NCI-H1092 treated with DMSO at 0.1 percent for 48 hours (cell line): ENCODE data around the gene WBP2NL.

Experiments
- DNase-seq: peaks from one replicate; lab custom pipeline; 2025; lab: John Stamatoyannopoulos, UW

The WBP2NL gene

DNA sequence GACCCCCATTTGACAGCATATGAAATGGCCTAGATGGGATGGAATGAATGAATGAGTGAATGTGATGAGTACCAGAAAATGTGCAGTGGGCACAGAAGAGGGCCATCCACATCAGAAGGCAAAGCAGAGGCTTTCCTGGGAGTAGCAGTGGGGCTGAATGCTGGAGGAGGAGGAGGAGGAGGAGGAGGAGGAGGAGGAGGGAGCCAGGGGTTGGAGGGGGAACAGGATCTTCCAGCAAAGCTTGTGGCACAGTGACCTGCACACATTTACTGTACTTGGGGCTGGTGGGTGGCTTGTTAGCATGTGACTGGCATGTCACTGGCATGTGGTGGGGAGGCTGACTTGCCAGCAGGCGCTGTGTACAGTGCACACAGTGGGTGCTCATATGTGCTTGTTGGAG lies 19.9 kb upstream of the WBP2NL start:
- DNase-seq, result no peak

DNA sequence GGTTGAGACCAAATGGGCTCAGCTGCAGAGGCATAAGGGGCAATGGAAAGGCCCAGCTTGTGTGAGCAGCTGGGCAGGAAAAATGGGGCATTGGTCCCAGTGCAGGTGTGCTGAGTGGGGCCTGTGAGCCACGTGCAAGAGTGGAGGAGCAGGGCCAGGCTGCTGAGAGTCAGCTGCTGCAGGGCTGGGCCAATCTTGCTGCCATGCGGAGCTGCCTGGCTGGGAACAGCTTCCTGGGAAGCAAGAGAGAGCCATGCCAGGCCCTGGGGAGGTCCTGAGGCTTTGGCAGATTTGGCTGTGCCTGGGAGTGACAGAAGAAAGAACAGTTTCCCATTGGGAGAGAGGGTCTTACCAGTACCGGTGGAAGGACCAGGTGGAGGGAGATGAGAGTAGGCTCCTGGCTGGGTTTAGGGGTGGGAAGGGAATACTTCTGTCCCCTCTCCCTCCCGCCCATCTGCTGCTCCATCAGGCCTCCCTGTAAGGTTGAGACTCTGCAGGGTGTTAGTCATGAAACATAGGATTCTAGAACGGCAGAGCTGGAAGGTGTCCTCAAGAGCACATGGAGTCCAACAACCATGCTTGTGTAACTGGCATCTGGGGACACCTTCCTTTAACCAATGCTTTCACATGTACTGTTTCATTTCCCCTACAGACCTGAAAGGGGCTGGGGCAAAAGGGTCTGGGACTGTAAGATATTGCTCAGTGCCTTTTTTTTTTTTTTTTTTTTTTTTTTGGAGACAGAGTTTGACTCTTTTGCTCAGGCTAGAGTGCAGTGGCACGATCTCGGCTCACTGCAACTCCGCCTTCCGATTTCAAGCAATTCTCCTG lies 19.0 kb upstream of the WBP2NL start:
- DNase-seq, result no peak

- DNase-seq, result no peak
Observed at GRCh38 chr22:41982865-41983264, 15.7 kb upstream of the WBP2NL start.

DNA sequence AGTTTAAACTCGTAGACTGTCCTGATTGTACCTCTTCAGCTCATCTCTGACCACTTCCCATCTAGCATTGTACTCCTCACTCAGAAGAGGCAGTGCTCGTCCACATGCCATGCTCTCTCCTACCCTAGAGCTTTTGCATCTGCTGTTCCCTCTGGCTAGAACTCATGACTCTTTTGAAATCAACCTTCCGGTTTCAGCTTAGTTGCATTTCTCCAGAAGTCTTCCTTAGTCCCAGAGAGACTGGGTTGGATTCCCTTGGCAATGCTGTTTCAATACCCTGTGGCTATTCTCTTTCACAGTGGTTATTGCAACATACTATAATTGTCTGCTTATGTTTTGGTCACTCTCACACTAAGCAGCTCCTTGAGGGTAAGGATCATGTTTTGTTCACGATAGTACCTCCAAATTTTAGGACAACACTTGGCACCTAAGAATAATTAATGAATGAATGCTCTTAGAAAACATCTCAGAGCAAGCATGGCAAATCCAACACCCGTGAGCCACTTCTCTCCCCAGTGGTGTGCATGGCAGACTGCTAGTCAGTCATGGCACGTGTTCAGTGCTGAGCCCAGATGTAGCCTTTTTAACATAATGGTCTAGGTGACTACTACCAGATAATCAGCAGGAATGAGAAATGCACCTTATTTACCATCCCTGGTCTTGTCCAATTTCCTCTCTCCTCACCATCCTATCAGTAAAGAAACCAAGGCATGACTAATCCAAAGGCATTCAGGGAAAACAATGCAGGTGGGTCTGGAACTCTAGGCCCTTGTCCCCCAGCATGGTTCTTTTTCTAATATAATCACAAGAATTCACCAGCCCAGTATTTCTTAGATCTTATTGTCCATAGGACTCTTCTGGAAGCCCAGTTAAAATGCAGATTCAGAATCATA lies 14.8 kb upstream of the WBP2NL start:
- DNase-seq, result no peak

GRCh38 chr22:41987276-41987675 lies 11.3 kb upstream of the WBP2NL start:
- no peak for DNase-seq

- DNase-seq, result no peak
Observed at GRCh38 chr22:41989246-41989645, 9.3 kb upstream of the WBP2NL start.

GRCh38 chr22:41991111-41991510 lies 7.5 kb upstream of the WBP2NL start:
- no peak for DNase-seq

- DNase-seq, result no peak
Observed at GRCh38 chr22:41992496-41992895, 6.1 kb upstream of the WBP2NL start.

- DNase-seq, result no peak
Observed at GRCh38 chr22:41995211-41995610, 3.4 kb upstream of the WBP2NL start.

- DNase-seq, result no peak
Observed at GRCh38 chr22:41996826-41997225, 1.8 kb upstream of the WBP2NL start.

DNA sequence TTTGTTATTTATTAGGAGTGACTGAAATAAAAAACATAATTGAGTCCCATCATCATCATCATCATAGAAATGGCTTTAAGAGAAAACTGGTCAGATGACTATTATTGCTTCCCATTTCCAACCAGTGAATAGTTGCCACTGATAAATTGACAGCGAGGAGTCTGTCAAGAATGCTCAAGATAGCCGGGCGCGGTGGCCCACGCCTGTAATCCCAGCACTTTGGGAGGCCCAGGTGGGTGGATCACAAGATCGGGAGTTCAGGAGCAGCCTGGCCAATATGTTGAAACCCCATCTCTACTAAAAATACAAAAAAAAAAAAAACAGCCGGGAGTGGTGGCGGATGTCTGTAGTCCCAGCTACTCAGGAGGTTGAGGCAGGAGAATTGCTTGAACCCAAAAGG lies 1.9 kb downstream of the WBP2NL start:
- no peak for DNase-seq

GRCh38 chr22:42001121-42001520 lies 2.5 kb downstream of the WBP2NL start:
- DNase-seq, result no peak

GRCh38 chr22:42001706-42002105 lies 3.1 kb downstream of the WBP2NL start:
- no peak for DNase-seq

DNA sequence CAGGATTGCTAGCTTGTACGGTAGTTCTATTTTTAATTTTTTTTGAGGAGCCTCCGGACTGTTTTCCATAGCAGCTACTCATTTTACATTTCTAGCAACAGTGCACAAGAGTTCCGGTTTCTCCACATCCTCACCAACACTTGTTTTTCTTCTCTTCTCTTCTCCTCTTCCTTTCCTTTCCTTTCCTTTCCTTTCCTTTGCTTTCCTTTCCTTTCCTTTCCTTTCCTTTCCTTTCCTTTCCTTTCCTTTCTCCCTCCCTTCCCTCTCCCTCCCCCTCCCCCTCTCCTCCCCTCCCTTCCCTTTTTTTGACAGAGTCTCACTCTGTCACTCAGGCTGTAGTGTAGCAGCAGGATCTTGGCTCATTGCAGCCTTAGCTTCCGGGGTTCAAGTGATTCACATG lies 9.3 kb downstream of the WBP2NL start:
- no peak for DNase-seq

- no peak for DNase-seq
Observed at GRCh38 chr22:42010778-42011177, 12.2 kb downstream of the WBP2NL start.

GRCh38 chr22:42013385-42013784 lies 14.8 kb downstream of the WBP2NL start:
- no peak for DNase-seq

- no peak for DNase-seq
Observed at GRCh38 chr22:42016111-42016510, 17.5 kb downstream of the WBP2NL start.

- no peak for DNase-seq
Observed at GRCh38 chr22:42018224-42018623, 19.6 kb downstream of the WBP2NL start.

DNA sequence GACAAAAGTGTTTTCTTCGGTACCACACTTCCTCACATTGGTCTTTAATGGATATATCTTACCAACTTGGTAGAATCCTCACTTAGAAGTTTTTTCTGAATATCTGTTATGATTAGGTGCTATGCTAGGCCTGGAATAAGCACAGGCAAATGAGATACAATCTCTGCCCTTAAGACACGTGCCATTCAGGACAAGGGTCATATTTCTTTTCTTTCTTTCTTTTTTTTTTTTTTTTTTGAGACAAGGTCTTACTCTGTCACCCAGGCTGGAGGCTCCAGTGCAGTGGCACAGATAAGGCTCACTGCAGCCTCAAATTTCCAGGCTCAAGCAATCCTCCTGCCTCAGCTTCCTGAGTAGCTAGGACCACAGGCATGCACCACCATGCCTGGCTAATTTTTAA lies 23.0 kb downstream of the WBP2NL start:
- no peak for DNase-seq

DNA sequence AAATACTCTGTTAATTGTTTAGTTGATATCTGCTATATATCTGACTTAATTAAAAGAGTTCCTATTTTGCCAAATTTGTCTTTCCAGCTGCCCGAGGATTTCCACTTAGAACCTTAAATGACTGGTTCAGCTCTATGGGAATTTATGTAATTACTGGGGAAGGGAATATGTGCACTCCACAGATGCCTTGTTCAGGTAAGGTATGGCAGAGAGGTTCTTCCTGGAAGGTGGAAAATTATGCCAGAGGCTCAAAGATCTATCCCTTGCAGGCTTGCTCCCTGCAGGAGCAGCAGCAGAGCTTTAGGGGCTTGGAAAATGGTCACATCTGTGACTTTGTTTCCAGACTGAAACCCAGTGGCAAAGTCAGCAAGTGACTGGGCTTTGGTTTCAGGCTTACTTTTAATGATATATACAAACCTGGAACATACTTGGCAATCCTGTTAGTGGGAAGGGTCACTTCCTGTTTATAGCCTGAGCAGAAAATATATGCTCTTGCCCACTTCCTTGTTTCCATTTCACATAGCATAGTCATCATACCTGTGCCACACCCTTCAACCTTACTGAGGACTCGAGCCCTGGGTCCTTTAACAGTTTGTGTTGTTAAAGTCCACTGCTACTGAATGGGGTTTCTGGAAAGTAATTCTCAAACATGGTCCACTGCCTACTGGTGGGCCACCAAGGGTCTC lies 23.7 kb downstream of the WBP2NL start:
- DNase-seq, result no peak

- no peak for DNase-seq
Observed at GRCh38 chr22:42025421-42025820, 26.8 kb downstream of the WBP2NL start.

DNA sequence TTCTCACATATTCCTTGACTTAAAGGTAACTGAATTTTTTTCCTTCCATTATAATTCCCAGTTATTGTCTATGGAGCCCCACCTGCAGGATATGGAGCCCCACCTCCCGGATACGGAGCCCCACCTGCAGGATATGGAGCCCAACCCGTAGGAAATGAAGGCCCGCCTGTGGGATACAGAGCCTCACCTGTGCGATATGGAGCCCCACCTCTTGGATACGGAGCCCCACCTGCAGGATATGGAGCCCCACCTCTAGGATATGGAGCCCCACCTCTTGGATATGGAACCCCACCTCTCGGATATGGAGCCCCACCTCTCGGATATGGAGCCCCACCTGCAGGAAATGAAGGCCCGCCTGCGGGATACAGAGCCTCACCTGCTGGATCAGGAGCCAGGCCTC lies 28.1 kb downstream of the WBP2NL start:
- no peak for DNase-seq
